ENCODE data around the gene EN2.

EN2 gene

DNA sequence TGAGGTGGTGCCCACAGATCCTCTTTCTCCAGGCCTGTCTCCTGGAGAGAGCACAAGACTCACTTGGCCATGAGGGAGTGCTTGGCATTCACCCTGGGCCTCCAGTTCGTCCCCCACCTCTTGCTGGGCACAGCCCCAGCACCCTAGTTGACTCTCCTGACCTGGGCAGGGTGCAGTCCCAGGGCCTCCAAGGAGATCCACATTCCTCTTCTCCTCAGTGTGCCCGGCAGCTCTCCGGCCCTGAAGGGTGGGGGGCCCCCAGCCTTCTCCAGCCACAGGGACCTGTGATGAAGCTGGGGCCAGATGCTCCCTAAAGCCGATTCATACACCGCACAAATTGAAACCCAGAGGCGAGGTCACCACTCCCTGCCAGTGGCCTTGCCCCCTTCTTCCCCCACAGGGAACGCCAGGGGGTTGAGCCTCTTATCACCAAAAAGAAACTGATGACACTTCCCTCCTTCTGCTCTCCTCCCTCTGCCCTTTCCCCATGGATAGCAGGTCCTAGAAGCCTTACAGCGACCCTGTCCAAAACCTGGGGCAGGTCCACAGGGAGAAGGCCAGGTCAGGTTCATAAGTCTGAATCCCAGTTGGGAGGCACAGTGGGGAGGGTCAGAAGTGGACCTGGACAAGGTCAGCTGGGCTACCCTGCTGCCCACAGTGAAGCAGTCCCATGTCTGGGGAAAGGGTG, 3.1 kb downstream of the EN2 start:
- no peak overlapping the region for H3K4me3 ChIP-seq (ENCODE audit: control insufficient read depth in 1 of 7, extremely low read depth in 1 of 7, insufficient read depth in 4 of 7, low read depth in 2 of 7, low read length in 6 of 7)
- CTCF ChIA-PET = interaction anchor here (1.1 kb wide), 1 partner anchor 17 kb away, joined by 3 read pairs; no protein-coding TSS in a partner anchor
- H3K4me1 ChIP-seq (ENCODE audit: control extremely low read depth in 1 of 4, control insufficient read depth in 4 of 4, insufficient read depth in 4 of 4, low read length in 3 of 4) = peaks cover 0 to 24% (median 17%) of the 10 kb centered on the region in 4 experiments
- WGBS (ENCODE audit: insufficient coverage) = 3% methylated on average over 5 of the region's 8 CpGs
- no peak for DNase-seq
- POLR2A ChIA-PET = no interaction called here
- H3K9me3 ChIP-seq (ENCODE audit: control extremely low read depth in 1 of 5, control insufficient read depth in 4 of 5, insufficient read depth in 2 of 5, low read depth in 1 of 5, low read length in 4 of 5) = no peaks in the 10 kb centered on the region
- H3K27ac ChIP-seq (ENCODE audit: insufficient read depth in 1 of 2, low read depth in 1 of 2, low read length in 2 of 2, poor library complexity in 1 of 2, severe bottlenecking in 2 of 2) = no peak overlapping the region
- no peaks in the 10 kb centered on the region for H3K36me3 ChIP-seq (ENCODE audit: control insufficient read depth in 4 of 4, insufficient read depth in 4 of 4, low read length in 3 of 4)
- peaks cover 3 to 96% (median 57%) of the 10 kb centered on the region in 5 experiments for H3K27me3 ChIP-seq (replicated peaks in 2 of 5; ENCODE audit: control insufficient read depth in 4 of 5, insufficient read depth in 5 of 5, low read length in 4 of 5)

DNA sequence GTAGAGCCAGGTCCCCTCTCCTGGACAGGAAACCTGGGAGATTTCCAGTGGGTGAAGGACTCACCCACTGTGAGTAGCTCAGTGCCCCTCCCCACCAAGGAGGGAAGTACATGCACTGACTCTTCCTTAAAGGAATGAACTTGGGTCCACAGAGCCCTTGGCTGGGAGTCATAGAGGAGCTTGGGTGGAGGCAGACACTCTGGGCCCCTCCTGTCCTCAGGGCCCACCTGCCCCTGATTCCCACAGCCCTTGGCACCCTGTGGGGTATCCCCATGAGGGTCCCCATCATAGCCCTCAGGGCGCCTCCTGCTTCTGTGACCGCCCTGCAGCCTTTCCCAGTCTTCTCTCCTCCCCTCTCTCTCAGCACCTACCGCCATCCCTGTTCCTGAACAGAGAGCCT, 3.7 kb downstream of the EN2 start:
- H3K9me3 ChIP-seq (ENCODE audit: control extremely low read depth in 1 of 5, control insufficient read depth in 4 of 5, insufficient read depth in 2 of 5, low read depth in 1 of 5, low read length in 4 of 5) = no peaks in the 10 kb centered on the region
- WGBS (ENCODE audit: insufficient coverage) = 26% methylated on average over 2 of the region's 3 CpGs
- no peak overlapping the region for H3K27ac ChIP-seq (ENCODE audit: insufficient read depth in 1 of 2, low read depth in 1 of 2, low read length in 2 of 2, poor library complexity in 1 of 2, severe bottlenecking in 2 of 2)
- H3K27me3 ChIP-seq (replicated peaks in 2 of 5; ENCODE audit: control insufficient read depth in 4 of 5, insufficient read depth in 5 of 5, low read length in 4 of 5) = peaks cover 3 to 96% (median 57%) of the 10 kb centered on the region in 5 experiments
- H3K4me3 ChIP-seq (ENCODE audit: control insufficient read depth in 1 of 7, extremely low read depth in 1 of 7, insufficient read depth in 4 of 7, low read depth in 2 of 7, low read length in 6 of 7) = no peak overlapping the region
- no peak for DNase-seq
- ChIA-PET POLR2A (no interaction called here), CTCF (interaction anchor here (1.1 kb wide), 1 partner anchor 16 kb away, joined by 3 read pairs; no protein-coding TSS in a partner anchor)
- no peaks in the 10 kb centered on the region for H3K36me3 ChIP-seq (ENCODE audit: control insufficient read depth in 4 of 4, insufficient read depth in 4 of 4, low read length in 3 of 4)
- H3K4me1 ChIP-seq (ENCODE audit: control extremely low read depth in 1 of 4, control insufficient read depth in 4 of 4, insufficient read depth in 4 of 4, low read length in 3 of 4) = peaks cover 0 to 29% (median 16%) of the 10 kb centered on the region in 4 experiments

DNA sequence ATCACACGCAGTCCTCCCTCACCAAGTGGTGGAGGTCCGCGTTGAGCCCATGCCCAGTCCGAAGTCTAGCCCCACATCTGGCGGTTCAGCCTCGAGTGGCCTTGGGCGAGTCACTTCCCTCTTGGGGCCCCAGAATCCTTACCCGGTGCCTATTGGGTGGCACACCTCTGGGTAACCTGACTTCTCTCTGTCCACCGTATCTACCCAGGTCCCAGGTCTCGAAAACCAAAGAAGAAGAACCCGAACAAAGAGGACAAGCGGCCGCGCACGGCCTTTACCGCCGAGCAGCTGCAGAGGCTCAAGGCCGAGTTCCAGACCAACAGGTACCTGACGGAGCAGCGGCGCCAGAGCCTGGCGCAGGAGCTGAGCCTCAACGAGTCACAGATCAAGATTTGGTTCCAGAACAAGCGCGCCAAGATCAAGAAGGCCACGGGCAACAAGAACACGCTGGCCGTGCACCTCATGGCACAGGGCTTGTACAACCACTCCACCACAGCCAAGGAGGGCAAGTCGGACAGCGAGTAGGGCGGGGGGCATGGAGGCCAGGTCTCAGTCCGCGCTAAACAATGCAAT, 4.3 kb downstream of the EN2 start:
- WGBS (ENCODE audit: insufficient coverage) = 9% methylated on average over 21 of the region's 33 CpGs
- H3K27me3 ChIP-seq (replicated peaks in 2 of 5; ENCODE audit: control insufficient read depth in 4 of 5, insufficient read depth in 5 of 5, low read length in 4 of 5) = peaks cover 3 to 96% (median 57%) of the 10 kb centered on the region in 5 experiments
- CTCF ChIA-PET = interaction anchor here (1.1 kb wide), 1 partner anchor 11 kb away, joined by 4 read pairs; no protein-coding TSS in a partner anchor
- H3K4me1 ChIP-seq (ENCODE audit: control extremely low read depth in 1 of 4, control insufficient read depth in 4 of 4, insufficient read depth in 4 of 4, low read length in 3 of 4) = peaks cover 0 to 27% (median 15%) of the 10 kb centered on the region in 4 experiments
- POLR2A ChIA-PET = no interaction called here
- H3K4me3 ChIP-seq (ENCODE audit: control insufficient read depth in 1 of 7, extremely low read depth in 1 of 7, insufficient read depth in 4 of 7, low read depth in 2 of 7, low read length in 6 of 7) = no peak overlapping the region
- H3K36me3 ChIP-seq (ENCODE audit: control insufficient read depth in 4 of 4, insufficient read depth in 4 of 4, low read length in 3 of 4) = no peaks in the 10 kb centered on the region
- no peak for DNase-seq
- no peak overlapping the region for H3K27ac ChIP-seq (ENCODE audit: insufficient read depth in 1 of 2, low read depth in 1 of 2, low read length in 2 of 2, poor library complexity in 1 of 2, severe bottlenecking in 2 of 2)
- no peaks in the 10 kb centered on the region for H3K9me3 ChIP-seq (ENCODE audit: control extremely low read depth in 1 of 5, control insufficient read depth in 4 of 5, insufficient read depth in 2 of 5, low read depth in 1 of 5, low read length in 4 of 5)

DNA sequence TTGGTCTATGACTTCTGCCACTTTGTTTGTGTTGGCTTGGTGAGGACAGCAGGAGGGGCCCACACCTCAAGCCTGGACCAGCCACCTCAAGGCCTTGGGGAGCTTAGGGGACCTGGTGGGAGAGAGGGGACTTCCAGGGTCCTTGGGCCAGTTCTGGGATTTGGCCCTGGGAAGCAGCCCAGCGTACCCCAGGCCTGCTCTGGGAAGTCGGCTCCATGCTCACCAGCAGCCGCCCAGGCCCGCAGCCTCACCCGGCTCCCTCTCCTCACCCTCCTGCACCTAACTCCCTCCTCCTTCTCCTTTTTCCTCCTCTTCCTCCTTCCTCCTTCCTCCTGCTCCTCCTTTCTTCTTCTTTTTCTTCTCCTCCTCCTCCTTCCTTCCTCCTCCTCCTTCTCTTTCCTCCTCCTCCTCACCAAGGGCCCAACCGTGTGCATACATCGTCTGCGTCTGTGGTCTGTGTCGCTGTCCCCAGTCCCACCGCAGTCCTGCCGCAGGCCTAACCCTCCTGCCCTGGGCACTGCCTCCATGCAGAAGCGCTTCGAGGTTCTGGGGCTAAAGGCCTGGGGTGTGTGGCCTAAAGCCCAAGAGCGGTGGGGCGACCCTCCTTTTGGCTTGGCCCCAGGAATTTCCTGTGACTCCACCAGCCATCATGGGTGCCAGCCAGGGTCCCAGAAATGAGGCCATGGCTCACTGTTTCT, 5.3 kb downstream of the EN2 start:
- Histone ChIP-seq H3K4me1 (ENCODE audit: control extremely low read depth in 1 of 4, control insufficient read depth in 4 of 4, insufficient read depth in 4 of 4, low read length in 3 of 4) (peaks cover 0 to 26% (median 13%) of the 10 kb centered on the region in 4 experiments), H3K27ac (ENCODE audit: insufficient read depth in 1 of 2, low read depth in 1 of 2, low read length in 2 of 2, poor library complexity in 1 of 2, severe bottlenecking in 2 of 2) (no peak overlapping the region), H3K4me3 (ENCODE audit: control insufficient read depth in 1 of 7, extremely low read depth in 1 of 7, insufficient read depth in 4 of 7, low read depth in 2 of 7, low read length in 6 of 7) (no peak overlapping the region), H3K27me3 (replicated peaks in 2 of 5; ENCODE audit: control insufficient read depth in 4 of 5, insufficient read depth in 5 of 5, low read length in 4 of 5) (peaks cover 3 to 100% (median 62%) of the 10 kb centered on the region in 5 experiments), H3K9me3 (ENCODE audit: control extremely low read depth in 1 of 5, control insufficient read depth in 4 of 5, insufficient read depth in 2 of 5, low read depth in 1 of 5, low read length in 4 of 5) (no peaks in the 10 kb centered on the region), H3K36me3 (ENCODE audit: control insufficient read depth in 4 of 4, insufficient read depth in 4 of 4, low read length in 3 of 4) (no peaks in the 10 kb centered on the region)
- ChIA-PET POLR2A (no interaction called here), CTCF (interaction anchor here (1.1 kb wide), 1 partner anchor 12 kb away, joined by 4 read pairs; no protein-coding TSS in a partner anchor)
- 3% methylated on average over 15 of the region's 15 CpGs for WGBS (ENCODE audit: insufficient coverage)
- no peak for DNase-seq

DNA sequence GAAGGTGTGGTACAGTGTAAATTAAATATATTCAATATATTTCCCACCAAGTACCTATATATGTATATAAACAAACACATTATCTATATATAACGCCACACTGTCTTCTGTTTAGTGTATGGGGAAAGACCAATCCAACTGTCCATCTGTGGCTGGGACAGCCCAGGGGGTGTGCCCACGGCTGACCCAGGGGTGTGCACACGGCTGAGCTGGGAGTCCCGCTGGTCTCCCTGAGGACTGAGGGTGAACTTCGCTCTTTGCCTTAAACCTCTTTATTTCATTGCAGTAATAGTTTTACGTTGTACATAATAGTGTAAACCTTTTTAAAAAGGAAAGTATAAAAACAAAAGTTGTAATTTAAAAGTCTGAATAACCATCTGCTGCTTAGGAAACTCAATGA, 6.3 kb downstream of the EN2 start:
- peaks cover 3 to 100% (median 65%) of the 10 kb centered on the region in 5 experiments for H3K27me3 ChIP-seq (replicated peaks in 2 of 5; ENCODE audit: control insufficient read depth in 4 of 5, insufficient read depth in 5 of 5, low read length in 4 of 5)
- no peak for DNase-seq
- ChIA-PET POLR2A (no interaction called here), CTCF (no interaction called here)
- WGBS (ENCODE audit: insufficient coverage) = no CpG with 5 or more reads among the region's 6 CpGs
- no peaks in the 10 kb centered on the region for H3K9me3 ChIP-seq (ENCODE audit: control extremely low read depth in 1 of 5, control insufficient read depth in 4 of 5, insufficient read depth in 2 of 5, low read depth in 1 of 5, low read length in 4 of 5)
- H3K36me3 ChIP-seq (ENCODE audit: control insufficient read depth in 4 of 4, insufficient read depth in 4 of 4, low read length in 3 of 4) = no peaks in the 10 kb centered on the region
- no peak overlapping the region for H3K27ac ChIP-seq (ENCODE audit: insufficient read depth in 1 of 2, low read depth in 1 of 2, low read length in 2 of 2, poor library complexity in 1 of 2, severe bottlenecking in 2 of 2)
- H3K4me1 ChIP-seq (ENCODE audit: control extremely low read depth in 1 of 4, control insufficient read depth in 4 of 4, insufficient read depth in 4 of 4, low read length in 3 of 4) = peaks cover 0 to 17% (median 10%) of the 10 kb centered on the region in 4 experiments
- no peak overlapping the region for H3K4me3 ChIP-seq (ENCODE audit: control insufficient read depth in 1 of 7, extremely low read depth in 1 of 7, insufficient read depth in 4 of 7, low read depth in 2 of 7, low read length in 6 of 7)

DNA sequence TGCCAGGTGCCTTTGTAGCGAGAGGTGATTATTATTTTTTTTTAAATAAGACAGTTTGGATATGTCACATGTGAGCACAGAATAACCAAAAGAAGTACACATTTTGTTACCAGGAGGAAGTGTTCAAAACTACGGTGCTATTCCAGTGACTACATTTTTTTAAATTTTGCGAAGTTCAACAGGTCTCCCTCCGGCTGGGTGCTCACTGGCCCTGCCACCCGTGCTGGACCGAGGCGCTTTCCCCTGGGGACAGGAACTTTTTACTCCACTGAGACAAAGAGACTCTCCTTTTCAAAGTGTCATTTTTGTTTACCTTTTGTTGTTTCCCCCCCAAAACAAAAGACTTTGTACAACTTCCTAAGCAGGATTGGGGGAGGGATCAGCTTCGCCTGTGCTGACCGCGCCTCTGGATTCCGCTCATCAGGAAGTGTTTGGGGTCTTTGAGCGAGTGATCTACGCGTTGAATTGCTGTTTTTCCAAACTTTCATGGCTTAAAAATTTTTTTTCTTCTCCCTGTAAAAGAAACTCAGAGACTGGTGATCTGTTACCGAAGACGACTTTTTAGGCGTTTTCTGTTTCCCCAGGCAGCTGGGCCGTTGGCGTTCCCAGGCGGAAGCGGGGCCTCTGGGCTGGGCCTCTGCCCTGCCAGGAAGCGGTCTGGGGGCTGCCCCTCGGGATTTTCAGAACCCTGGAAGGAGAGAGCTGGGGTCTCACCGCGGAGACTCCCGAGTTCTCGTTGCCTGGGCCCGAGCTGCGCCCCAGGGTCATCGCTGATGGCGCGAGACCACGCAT, 7.2 kb downstream of the EN2 start:
- H3K4me3 ChIP-seq (ENCODE audit: control insufficient read depth in 1 of 7, extremely low read depth in 1 of 7, insufficient read depth in 4 of 7, low read depth in 2 of 7, low read length in 6 of 7) = no peak overlapping the region
- no peaks in the 10 kb centered on the region for H3K9me3 ChIP-seq (ENCODE audit: control extremely low read depth in 1 of 5, control insufficient read depth in 4 of 5, insufficient read depth in 2 of 5, low read depth in 1 of 5, low read length in 4 of 5)
- 8% methylated on average over 28 of the region's 33 CpGs for WGBS (ENCODE audit: insufficient coverage)
- peaks cover 8 to 100% (median 64%) of the 10 kb centered on the region in 5 experiments for H3K27me3 ChIP-seq (replicated peaks in 2 of 5; ENCODE audit: control insufficient read depth in 4 of 5, insufficient read depth in 5 of 5, low read length in 4 of 5)
- ChIA-PET CTCF (interaction anchor here (0.9 to 1.5 kb wide), 3 partner anchors 11 to 45 kb away, joined by 3 read pairs; no protein-coding TSS in a partner anchor), POLR2A (no interaction called here)
- H3K4me1 ChIP-seq (ENCODE audit: control extremely low read depth in 1 of 4, control insufficient read depth in 4 of 4, insufficient read depth in 4 of 4, low read length in 3 of 4) = peaks cover 0 to 17% (median 10%) of the 10 kb centered on the region in 4 experiments
- no peak overlapping the region for H3K27ac ChIP-seq (ENCODE audit: insufficient read depth in 1 of 2, low read depth in 1 of 2, low read length in 2 of 2, poor library complexity in 1 of 2, severe bottlenecking in 2 of 2)
- no peak for DNase-seq
- no peaks in the 10 kb centered on the region for H3K36me3 ChIP-seq (ENCODE audit: control insufficient read depth in 4 of 4, insufficient read depth in 4 of 4, low read length in 3 of 4)

All from common myeloid progenitor, CD34-positive (primary cell).